Activated CD4-positive, alpha-beta T cell treated with anti-CD3 and anti-CD28 coated beads, Interleukin-2, amount 50 U/mL, for 48 hours (primary cell): Measurements from ENCODE around the gene DNAH5.
"Not testable (repeated sequence)": the region's sequence is repeated elsewhere in the genome, so short reads cannot be mapped to it uniquely, and the experiment has no call there.

Source experiments
- DNase-seq, 2 experiments: peaks; one replicate each; pipeline ENCODE4 v3.0.0-alpha.2; 2020

DNAH5 gene

GRCh38 chr5:13816126-13816525, 128.4 kb downstream of the DNAH5 start:
- no peak for DNase-seq

DNA sequence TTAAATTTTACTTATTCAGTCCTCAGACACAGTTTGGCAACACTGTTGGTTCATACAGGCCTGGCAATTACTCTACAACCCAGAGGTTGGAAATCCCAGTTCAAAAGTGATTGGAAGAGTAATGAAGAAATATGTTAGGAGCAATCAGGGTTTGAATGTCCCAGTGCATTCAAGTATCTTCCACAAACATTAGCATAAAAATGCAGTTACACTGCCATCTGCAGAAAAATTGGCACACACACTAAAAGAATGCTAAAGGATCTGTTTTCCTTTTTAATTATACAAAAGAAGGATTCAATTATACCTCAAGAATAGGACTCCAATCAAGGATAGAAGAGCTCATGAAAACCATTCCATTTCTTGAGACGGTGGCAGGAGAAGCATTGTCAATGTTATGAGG, 130.2 kb downstream of the DNAH5 start:
- DNase-seq, result no peak

GRCh38 chr5:13809921-13810320, 134.6 kb downstream of the DNAH5 start:
- DNase-seq, result no peak

- DNase-seq, result no peak
Observed at GRCh38 chr5:13804336-13804735, 140.2 kb downstream of the DNAH5 start.

GRCh38 chr5:13798569-13798968, 145.9 kb downstream of the DNAH5 start:
- not testable (repeated sequence) for DNase-seq

- DNase-seq, result no peak
Observed at GRCh38 chr5:13785781-13786415, 158.6 kb downstream of the DNAH5 start.

GRCh38 chr5:13783726-13784125, 160.8 kb downstream of the DNAH5 start:
- no peak for DNase-seq

- no peak for DNase-seq
Observed at GRCh38 chr5:13780081-13780480, 164.4 kb downstream of the DNAH5 start.

GRCh38 chr5:13773649-13774048, 170.8 kb downstream of the DNAH5 start:
- DNase-seq, result no peak

GRCh38 chr5:13771011-13771571, 173.4 kb downstream of the DNAH5 start:
- DNase-seq, result no peak

DNA sequence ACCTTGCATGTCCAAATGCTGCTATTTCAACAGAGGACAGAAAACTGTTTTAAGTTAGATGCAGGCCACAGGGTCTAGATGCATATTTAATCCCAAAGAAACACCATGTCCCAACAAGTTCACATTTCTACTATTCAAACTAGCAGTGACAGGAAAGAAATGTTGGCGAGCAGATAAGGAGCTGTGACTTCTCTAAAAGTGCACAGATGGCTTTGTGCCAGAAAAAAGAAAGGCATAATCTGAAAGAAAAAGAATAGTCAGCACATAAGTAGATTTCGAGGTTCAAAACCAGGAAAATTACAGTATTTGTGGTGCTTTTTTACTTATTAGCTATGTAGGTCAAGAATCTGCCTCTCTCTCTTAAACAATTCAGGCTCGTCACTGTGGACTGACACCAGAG, 178.3 kb downstream of the DNAH5 start:
- no peak for DNase-seq

DNA sequence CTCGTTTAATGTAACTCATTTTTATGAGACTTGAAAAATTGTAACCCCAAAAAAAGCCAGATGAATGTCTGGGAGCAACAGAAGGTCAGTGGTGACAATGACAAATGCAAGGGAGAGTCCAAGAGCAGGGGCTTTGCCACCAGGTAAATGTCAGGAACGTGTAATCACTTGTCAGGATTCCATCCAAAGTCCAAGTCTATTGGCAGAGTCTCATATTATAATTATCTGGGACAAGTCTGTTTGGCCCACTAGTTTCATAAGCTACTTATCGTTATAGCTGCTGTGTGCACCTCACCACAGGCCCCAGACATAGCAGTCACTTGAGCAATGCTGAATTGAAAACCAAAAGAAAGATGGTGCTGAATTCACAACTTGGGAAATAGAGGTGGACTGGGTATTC, 180.8 kb downstream of the DNAH5 start:
- no peak for DNase-seq

- DNase-seq, result no peak
Observed at GRCh38 chr5:13749766-13750165, 194.7 kb downstream of the DNAH5 start.

DNA sequence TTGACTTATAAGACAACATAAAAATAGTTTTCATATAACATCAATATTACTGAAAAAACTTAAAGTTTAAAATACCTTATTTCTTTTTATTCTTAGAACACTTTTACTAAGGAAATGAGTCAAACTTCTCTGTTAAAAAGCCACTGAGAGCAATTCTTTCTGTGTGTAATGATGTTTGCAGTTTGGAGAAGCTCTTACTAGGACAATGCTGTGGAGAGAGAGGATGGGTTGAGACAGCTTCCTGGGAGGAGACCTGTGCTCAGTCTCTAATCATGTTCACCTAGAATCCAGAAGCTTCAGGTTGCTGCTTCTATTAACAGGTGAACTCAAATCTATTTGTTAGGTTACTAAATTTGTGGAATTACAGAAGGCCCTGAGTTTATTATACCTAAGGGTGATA, 198.5 kb downstream of the DNAH5 start:
- DNase-seq, result no peak

- DNase-seq, result no peak
Observed at GRCh38 chr5:13745508-13745907, 199.0 kb downstream of the DNAH5 start.

DNA sequence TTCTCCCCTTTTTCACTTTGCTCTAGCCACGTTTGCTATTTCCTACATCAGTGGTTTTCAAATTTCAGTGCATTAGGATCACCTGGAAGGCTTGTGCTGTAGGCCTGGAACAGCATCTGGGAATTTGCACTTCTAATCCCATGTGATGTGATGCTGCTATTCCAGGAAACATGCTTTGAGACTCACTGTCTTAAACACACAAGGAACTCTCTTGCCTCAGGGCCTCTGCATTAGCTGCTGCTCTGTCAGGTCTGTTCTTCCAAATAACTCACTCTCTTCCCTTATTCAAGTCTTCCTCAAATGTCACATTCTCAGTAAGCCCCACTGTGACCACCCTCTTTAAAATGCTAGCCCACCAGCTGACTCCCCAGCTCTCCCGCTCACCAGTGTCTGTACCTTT, 204.0 kb downstream of the DNAH5 start:
- DNase-seq, result no peak

GRCh38 chr5:13739479-13739878, 205.0 kb downstream of the DNAH5 start:
- DNase-seq, result no peak

- no peak for DNase-seq
Observed at GRCh38 chr5:13735691-13736090, 208.8 kb downstream of the DNAH5 start.

- DNase-seq, result no peak
Observed at GRCh38 chr5:13731121-13731628, 213.3 kb downstream of the DNAH5 start.

- no peak for DNase-seq
Observed at GRCh38 chr5:13708906-13709305, 235.6 kb downstream of the DNAH5 start.

GRCh38 chr5:13708432-13708831, 236.1 kb downstream of the DNAH5 start:
- no peak for DNase-seq

DNA sequence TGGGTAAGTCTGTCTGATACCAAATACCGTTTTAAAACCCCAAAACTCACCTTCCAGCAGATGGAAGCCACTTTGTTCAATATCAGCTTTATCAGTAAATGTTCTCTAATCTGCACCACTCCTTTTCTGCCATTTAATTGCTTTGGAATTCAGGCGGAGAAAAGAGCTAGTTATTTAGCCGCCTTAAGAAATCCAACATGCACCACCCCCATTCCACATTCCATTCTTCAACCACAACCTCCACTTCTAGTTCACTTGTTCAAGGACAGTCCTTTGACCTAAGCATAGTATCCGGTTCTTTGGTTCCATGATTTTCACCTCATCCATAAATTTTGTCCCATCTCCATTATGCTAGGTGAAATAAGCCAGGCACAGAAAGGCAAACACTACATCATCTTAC, 240.1 kb downstream of the DNAH5 start:
- no peak for DNase-seq

GRCh38 chr5:13700626-13701025, 243.9 kb downstream of the DNAH5 start:
- DNase-seq, result no peak

DNA sequence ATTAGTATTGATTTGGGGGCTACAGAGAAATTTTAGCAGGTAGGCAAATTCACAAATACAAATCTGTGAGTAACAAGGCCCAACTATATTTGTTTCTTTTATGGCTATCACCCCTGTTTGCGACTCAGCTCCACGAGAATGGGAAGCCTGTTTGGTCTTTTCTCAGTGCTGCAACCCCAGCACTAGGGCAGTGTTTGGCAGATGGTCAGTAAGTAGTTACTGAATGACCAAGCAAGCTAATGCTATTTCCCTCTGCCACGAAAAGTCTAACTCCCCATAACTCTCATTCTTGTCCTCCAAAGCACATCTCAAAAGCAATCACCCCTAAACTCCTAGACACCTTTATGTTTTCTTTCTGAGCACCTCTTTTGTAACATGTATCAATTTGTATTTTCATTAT, 245.6 kb downstream of the DNAH5 start:
- DNase-seq, result no peak
